ENCODE results near the gene HIBCH.
A peak's percentile ranks its signal among the peaks of the same experiment; 100 is the strongest.
"Not testable (repeated sequence)": the region's sequence is repeated elsewhere in the genome, so short reads cannot be mapped to it uniquely, and the experiment has no call there.

Gene HIBCH

DNA sequence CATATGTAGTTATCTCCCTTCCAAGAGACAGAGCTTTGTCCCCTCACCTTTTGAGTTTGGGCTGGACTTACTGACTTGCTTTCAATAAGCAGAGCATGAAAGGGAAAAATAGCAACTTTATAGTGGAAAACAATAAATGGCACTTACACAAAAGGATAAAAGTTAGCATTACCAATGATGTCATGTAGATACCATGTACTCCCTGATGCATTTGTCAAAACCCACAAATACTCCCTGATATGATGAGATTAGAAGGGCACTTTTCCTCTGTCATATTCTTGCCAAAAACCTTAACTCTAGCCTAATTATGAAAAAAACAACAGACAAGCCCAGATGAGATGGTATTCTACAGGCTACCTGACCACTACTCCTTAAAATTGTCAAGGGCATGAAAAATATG, 16.0 kb downstream of the HIBCH start:
- H3K9me3 ChIP-seq (ENCODE audit: control insufficient read depth, insufficient read depth, low read length): no peaks in the 10 kb centered on the region
- no peak overlapping the region for H3K9ac ChIP-seq (ENCODE audit: low read depth, low read length)
- no peak overlapping the region for H3K27ac ChIP-seq (ENCODE audit: low read depth, low read length)
- peaks cover 7% of the 10 kb centered on the region for H3K4me1 ChIP-seq (ENCODE audit: control insufficient read depth, insufficient read depth, low read length)
- H3K4me3 ChIP-seq (ENCODE audit: low read depth, low read length): no peak overlapping the region
- no peaks in the 10 kb centered on the region for H3K27me3 ChIP-seq (ENCODE audit: control insufficient read depth, insufficient read depth, low read length)
- peaks cover 9% of the 10 kb centered on the region for H3K36me3 ChIP-seq (ENCODE audit: control insufficient read depth, insufficient read depth, low read length)

DNA sequence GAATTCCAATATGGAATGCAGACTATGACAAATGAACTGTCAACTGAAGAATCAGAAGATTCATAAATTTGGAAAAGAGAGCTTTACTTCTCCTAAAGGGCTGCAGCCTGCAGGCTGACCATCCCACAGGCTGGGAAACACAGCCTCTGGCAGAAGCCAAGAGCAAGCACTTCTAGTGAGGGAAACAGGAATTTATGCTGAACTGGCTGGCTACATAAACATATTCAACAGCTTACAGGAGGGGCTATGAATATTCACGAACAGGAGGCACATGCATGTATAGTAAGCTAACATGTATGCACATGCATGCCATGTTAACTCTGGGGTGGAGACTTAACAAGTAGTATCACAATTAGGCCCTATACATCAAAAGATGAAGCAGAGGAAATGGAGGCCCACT, 17.6 kb downstream of the HIBCH start:
- H3K4me3 ChIP-seq (ENCODE audit: low read depth, low read length): no peak overlapping the region
- H3K4me1 ChIP-seq (ENCODE audit: control insufficient read depth, insufficient read depth, low read length): peaks cover 7% of the 10 kb centered on the region
- H3K36me3 ChIP-seq (ENCODE audit: control insufficient read depth, insufficient read depth, low read length): peaks cover 8% of the 10 kb centered on the region; the same call in 1 of the 2 replicates
- H3K27ac ChIP-seq (ENCODE audit: low read depth, low read length): no peak overlapping the region
- no peaks in the 10 kb centered on the region for H3K9me3 ChIP-seq (ENCODE audit: control insufficient read depth, insufficient read depth, low read length)
- H3K27me3 ChIP-seq (ENCODE audit: control insufficient read depth, insufficient read depth, low read length): no peaks in the 10 kb centered on the region
- H3K9ac ChIP-seq (ENCODE audit: low read depth, low read length): no peak overlapping the region

DNA sequence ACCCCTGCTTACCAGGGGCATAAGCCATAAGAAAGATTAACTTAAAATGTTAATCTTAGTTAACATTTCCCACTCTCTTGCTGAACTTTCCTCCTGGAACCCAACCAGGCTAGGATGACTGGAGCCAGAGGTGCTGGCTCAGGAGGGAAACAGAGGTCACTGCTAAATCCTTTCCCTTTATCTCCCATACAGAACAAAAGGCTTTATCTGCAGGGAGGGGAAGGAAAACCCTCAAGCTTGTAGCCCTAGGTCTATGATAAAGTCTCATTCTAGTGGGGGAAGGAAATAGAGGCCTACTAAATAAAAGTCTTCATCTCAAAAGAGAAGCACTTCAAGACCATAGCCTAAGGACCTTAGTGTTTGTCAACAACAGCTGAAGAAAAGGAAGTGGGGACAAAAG, 18.6 kb downstream of the HIBCH start:
- no peaks in the 10 kb centered on the region for H3K9me3 ChIP-seq (ENCODE audit: control insufficient read depth, insufficient read depth, low read length)
- H3K27ac ChIP-seq (ENCODE audit: low read depth, low read length): peak overlapping the region; percentile 45
- no peak overlapping the region for H3K9ac ChIP-seq (ENCODE audit: low read depth, low read length)
- peaks cover 7% of the 10 kb centered on the region for H3K4me1 ChIP-seq (ENCODE audit: control insufficient read depth, insufficient read depth, low read length)
- no peaks in the 10 kb centered on the region for H3K27me3 ChIP-seq (ENCODE audit: control insufficient read depth, insufficient read depth, low read length)
- H3K36me3 ChIP-seq (ENCODE audit: control insufficient read depth, insufficient read depth, low read length): peaks cover 12% of the 10 kb centered on the region
- H3K4me3 ChIP-seq (ENCODE audit: low read depth, low read length): no peak overlapping the region

DNA sequence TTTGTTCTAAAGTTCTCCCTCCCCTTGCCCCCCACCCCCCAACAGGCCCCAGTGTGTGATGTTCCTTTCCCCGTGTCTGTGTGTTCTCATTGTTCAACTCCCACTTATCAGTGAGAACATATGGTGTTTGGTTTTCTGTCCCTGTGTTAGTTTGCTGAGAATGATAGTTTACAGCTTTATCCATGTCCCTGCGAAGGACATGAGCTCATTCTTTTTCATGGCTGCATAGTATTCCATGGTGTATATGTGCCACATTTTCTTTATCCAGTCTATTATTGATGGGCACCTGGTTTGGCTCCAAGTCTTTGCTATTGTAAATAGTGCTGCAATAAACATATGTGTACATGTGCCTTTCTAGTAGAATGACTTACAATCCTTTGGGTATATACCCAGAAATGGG, 21.7 kb downstream of the HIBCH start:
- not testable (repeated sequence) for H3K4me3 ChIP-seq (ENCODE audit: low read depth, low read length); H3K4me1 ChIP-seq (ENCODE audit: control insufficient read depth, insufficient read depth, low read length); H3K9me3 ChIP-seq (ENCODE audit: control insufficient read depth, insufficient read depth, low read length); H3K27ac ChIP-seq (ENCODE audit: low read depth, low read length); H3K9ac ChIP-seq (ENCODE audit: low read depth, low read length); H3K27me3 ChIP-seq (ENCODE audit: control insufficient read depth, insufficient read depth, low read length)
- peaks cover 27% of the 10 kb centered on the region for H3K36me3 ChIP-seq (ENCODE audit: control insufficient read depth, insufficient read depth, low read length)

DNA sequence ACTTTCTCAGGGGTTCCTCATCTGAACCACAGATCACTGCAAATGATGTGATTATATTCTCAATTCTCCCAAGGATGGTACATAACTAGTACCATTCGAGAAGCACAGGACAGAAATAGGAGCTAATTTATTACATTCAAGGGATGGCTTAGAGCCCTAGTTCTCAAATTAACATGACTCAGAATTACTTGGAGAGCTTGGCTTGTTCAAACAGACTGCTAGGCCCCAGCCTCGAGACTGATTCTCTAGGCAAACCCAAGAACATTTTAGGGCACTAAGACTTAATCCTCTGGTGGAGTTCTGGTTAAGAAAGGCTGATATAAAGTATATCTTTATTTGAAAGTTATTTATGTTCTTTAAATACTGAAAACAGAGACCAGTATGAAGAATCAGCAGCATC, 35.8 kb downstream of the HIBCH start:
- H3K4me1 ChIP-seq (ENCODE audit: control insufficient read depth, insufficient read depth, low read length): 0 out of 2 replicates have a peak, but pooled peaks cover 4% of the 10 kb centered on the region
- H3K36me3 ChIP-seq (ENCODE audit: control insufficient read depth, insufficient read depth, low read length): peaks cover 30% of the 10 kb centered on the region
- H3K9me3 ChIP-seq (ENCODE audit: control insufficient read depth, insufficient read depth, low read length): no peaks in the 10 kb centered on the region; the same call in 1 of the 2 replicates
- no peaks in the 10 kb centered on the region for H3K27me3 ChIP-seq (ENCODE audit: control insufficient read depth, insufficient read depth, low read length)
- H3K4me3 ChIP-seq (ENCODE audit: low read depth, low read length): no peak overlapping the region
- H3K9ac ChIP-seq (ENCODE audit: low read depth, low read length): no peak overlapping the region
- no peak overlapping the region for H3K27ac ChIP-seq (ENCODE audit: low read depth, low read length)

DNA sequence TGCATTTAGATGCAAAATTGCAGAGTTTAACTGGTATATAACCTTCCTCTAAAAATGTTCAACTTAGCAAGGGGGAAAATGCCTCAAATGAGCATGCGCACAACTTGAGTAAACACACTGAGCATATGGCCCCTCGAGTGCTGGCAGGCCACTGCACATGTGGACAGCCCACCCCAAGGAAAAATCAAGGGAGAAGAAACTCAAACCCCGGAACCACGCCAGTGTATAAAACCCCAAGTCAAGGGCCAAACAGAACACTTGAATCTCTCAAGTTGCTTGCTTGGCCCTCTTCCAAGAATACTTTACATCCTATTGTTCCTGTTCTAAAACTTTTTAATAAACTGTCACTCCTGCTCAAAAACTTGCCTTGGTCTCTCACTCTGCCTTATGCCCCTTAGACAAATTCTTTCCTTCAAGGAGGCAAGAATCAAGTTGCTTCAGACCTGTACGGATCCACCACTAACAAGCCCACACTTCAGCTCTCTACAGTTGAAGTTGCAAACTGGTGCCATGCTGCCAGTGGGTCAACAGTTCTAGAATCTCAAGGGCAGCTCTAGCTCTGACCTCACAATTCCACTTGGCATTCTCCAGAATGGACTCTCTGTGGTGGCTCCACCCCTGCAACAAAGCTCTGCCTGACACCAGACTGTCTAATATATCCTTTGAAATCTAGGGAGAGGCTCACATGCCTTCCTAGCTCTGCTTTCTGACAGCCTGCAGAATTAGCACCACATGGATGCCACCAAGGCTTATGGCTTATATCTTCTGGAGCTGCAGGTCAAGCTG, 38.9 kb downstream of the HIBCH start:
- Histone ChIP-seq H3K27me3 (ENCODE audit: control insufficient read depth, insufficient read depth, low read length) (no peaks in the 10 kb centered on the region), H3K9ac (ENCODE audit: low read depth, low read length) (no peak overlapping the region), H3K27ac (ENCODE audit: low read depth, low read length) (no peak overlapping the region), H3K36me3 (ENCODE audit: control insufficient read depth, insufficient read depth, low read length) (peaks cover 18% of the 10 kb centered on the region), H3K4me3 (ENCODE audit: low read depth, low read length) (no peak overlapping the region), H3K4me1 (ENCODE audit: control insufficient read depth, insufficient read depth, low read length) (0 out of 2 replicates have a peak, but pooled peaks cover 4% of the 10 kb centered on the region), H3K9me3 (ENCODE audit: control insufficient read depth, insufficient read depth, low read length) (no peaks in the 10 kb centered on the region; the same call in 1 of the 2 replicates)

DNA sequence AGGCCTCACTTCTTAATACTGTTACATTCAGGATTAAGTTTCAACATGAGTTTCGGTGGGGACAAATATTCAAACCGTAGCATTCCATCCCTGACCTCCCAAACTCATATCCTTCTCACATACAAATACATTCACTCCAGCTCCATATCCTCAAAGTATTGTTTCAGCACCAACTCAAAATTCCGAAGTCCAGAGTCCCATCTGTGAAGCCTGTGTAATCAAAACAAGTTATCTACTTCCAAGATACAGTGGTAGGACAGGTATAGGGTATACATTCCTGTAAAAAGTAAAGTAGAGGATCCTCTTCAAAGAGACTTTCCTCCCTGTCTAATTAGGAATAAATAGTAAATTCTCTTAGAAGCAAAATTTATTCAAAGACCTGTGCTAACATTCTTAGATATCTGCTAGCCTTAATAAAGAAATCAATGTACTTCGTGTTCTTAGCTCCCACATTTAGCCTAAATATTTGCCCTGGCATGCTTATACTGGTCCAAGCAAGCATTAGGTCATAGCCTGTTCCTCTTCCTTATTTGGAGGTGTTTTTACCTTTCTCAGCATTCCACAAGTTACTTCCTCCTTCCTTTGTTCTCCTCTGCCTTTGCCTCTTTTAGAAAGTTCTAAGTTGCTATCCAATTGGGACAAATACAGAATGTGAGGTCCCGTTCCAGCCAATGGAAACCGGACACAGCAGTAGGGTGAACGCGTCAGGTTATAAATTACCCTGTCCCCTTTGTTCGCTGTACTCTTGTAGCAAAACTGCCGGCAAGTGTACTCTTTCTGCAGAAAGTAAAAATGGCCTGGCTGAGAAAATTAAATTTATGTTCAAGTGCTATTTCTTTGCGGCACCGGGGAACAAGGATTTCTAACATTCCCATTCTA, 40.1 kb downstream of the HIBCH start:
- not testable (repeated sequence) for H3K4me3 ChIP-seq (ENCODE audit: low read depth, low read length); H3K9me3 ChIP-seq (ENCODE audit: control insufficient read depth, insufficient read depth, low read length); H3K27me3 ChIP-seq (ENCODE audit: control insufficient read depth, insufficient read depth, low read length); H3K4me1 ChIP-seq (ENCODE audit: control insufficient read depth, insufficient read depth, low read length)
- 0 out of 2 replicates have a peak overlapping the region, but pooled peaks have one; percentile 3 for H3K9ac ChIP-seq (ENCODE audit: low read depth, low read length)
- peaks cover 18% of the 10 kb centered on the region for H3K36me3 ChIP-seq (ENCODE audit: control insufficient read depth, insufficient read depth, low read length)
- H3K27ac ChIP-seq (ENCODE audit: low read depth, low read length): peak overlapping the region; percentile 59

DNA sequence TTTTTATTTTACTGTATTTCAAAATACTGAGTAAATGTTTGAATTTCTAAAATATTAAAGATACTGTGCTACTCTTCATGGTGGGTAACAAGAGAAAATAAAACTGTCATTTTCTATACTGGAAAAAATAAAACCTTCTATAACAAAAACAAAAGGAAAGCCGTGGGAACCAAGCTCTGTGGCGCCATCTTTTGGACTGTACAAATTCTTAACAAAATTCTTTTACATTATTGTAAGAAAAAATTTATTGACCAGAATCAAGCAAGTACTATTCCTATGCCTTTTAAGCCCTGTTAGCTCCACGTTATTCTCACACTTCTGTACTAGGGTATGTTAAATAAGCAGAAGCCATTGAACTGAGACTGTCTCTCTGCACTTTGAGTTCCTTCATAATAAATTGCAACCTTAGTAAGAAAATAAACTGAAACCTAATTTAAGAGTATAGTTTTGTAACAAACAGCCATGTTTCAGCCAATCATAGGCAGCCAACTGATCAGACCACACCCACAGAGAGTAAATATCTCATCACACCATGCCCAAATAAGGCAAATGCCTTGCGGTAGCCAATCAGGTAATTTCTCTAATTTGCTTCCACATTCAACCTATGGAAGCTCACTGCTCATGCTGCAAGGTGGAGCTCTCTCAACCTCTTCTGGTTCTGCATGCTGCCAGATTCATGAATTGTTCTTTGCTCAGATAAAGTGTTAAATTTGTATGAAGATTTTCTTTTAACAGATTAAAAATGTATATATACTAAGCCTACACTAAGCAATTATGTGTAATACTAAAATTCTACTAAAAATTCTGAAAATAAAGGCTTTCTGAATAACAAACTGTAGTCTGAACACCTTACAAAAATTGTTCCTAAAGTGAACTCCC, 42.2 kb downstream of the HIBCH start:
- no peak overlapping the region for H3K9ac ChIP-seq (ENCODE audit: low read depth, low read length)
- no peak overlapping the region for H3K27ac ChIP-seq (ENCODE audit: low read depth, low read length)
- H3K4me1 ChIP-seq (ENCODE audit: control insufficient read depth, insufficient read depth, low read length): 0 out of 2 replicates have a peak, but pooled peaks cover 7% of the 10 kb centered on the region
- peaks cover 14% of the 10 kb centered on the region for H3K36me3 ChIP-seq (ENCODE audit: control insufficient read depth, insufficient read depth, low read length)
- H3K4me3 ChIP-seq (ENCODE audit: low read depth, low read length): no peak overlapping the region
- no peaks in the 10 kb centered on the region for H3K27me3 ChIP-seq (ENCODE audit: control insufficient read depth, insufficient read depth, low read length)
- no peaks in the 10 kb centered on the region; the same call in 1 of the 2 replicates for H3K9me3 ChIP-seq (ENCODE audit: control insufficient read depth, insufficient read depth, low read length)

DNA sequence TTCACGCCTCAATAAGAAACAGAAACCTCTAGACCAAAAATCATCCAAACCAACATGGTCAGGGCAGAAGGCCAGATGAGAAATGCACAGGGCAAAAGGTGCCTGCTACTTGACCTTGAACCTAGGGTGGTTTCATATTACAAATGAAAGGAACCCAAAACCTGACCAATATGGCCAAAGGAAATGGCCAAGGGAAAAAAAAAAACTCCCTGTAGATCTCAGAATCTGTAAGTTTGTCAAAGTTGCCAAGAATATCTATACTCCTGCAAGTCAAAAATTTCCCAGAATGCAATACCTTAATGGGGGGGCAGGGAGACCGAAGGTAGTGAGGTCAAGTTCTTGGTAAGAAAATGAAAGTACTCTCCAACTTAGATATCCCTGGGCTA, 47.2 kb downstream of the HIBCH start:
- H3K4me3 ChIP-seq (ENCODE audit: low read depth, low read length): no peak overlapping the region
- H3K9me3 ChIP-seq (ENCODE audit: control insufficient read depth, insufficient read depth, low read length): no peaks in the 10 kb centered on the region
- no peaks in the 10 kb centered on the region for H3K36me3 ChIP-seq (ENCODE audit: control insufficient read depth, insufficient read depth, low read length)
- no peak overlapping the region for H3K27ac ChIP-seq (ENCODE audit: low read depth, low read length)
- 0 out of 2 replicates have a peak, but pooled peaks cover 3% of the 10 kb centered on the region for H3K4me1 ChIP-seq (ENCODE audit: control insufficient read depth, insufficient read depth, low read length)
- no peak overlapping the region for H3K9ac ChIP-seq (ENCODE audit: low read depth, low read length)
- H3K27me3 ChIP-seq (ENCODE audit: control insufficient read depth, insufficient read depth, low read length): no peaks in the 10 kb centered on the region

DNA sequence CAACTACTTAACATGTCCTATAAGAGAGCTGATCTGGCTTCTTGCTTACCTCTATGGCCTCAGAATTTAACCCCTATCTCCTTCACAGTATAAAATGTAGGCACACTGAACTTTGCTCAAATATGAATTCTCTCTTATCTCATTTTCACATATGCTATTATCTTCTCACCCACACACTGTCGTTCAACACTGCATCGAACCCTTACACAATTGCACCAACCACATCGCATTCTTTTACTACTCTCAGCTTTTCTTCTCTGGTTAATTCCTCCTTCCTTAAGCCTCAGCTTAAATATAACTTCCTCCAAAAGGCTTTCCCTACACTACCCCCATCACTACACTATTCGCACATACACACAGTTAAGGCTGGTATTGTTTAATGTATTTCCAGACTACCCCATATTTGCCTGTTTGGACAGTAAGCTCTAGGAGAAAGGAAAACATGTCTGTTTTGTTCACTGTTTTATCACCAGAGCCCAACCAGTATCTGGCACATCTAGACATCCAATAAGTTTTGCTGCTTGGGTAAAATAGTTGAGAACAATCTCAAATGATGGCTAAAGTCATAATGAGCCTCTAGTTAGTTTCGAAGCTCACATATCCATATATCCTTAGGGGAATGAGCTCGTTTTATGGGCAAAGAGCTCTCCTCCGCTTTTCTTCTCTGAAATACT, 47.7 kb downstream of the HIBCH start:
- Histone ChIP-seq H3K27ac (ENCODE audit: low read depth, low read length) (no peak overlapping the region), H3K27me3 (ENCODE audit: control insufficient read depth, insufficient read depth, low read length) (no peaks in the 10 kb centered on the region), H3K9me3 (ENCODE audit: control insufficient read depth, insufficient read depth, low read length) (no peaks in the 10 kb centered on the region), H3K9ac (ENCODE audit: low read depth, low read length) (no peak overlapping the region), H3K36me3 (ENCODE audit: control insufficient read depth, insufficient read depth, low read length) (no peaks in the 10 kb centered on the region), H3K4me1 (ENCODE audit: control insufficient read depth, insufficient read depth, low read length) (0 out of 2 replicates have a peak, but pooled peaks cover 3% of the 10 kb centered on the region), H3K4me3 (ENCODE audit: low read depth, low read length) (no peak overlapping the region)

Data from HUES48 (cell line).